Activated CD4-positive, alpha-beta T cell treated with anti-CD3 and anti-CD28 coated beads for 4 hours (primary cell): ENCODE results near the gene ZDHHC12.

Experiments
- DNase-seq, 2 donors: peaks; one replicate each; pipeline ENCODE4 v3.0.0-alpha.2; 2020

ZDHHC12 gene

GRCh38 chr9:128685636-128686489 is 38.1 kb downstream of the ZDHHC12 start:
- DNase-seq, result peak; percentile 39 to 43

GRCh38 chr9:128684325-128685199 is 39.4 kb downstream of the ZDHHC12 start:
- DNase-seq, result peak; percentile 65 to 70

GRCh38 chr9:128684065-128684324 is 39.9 kb downstream of the ZDHHC12 start:
- no peak for DNase-seq

GRCh38 chr9:128683340-128684064 is 40.4 kb downstream of the ZDHHC12 start:
- DNase-seq, result no peak

- no peak for DNase-seq
These were observed 46.1 kb downstream of the ZDHHC12 start for GRCh38 chr9:128677794-128678193.

GRCh38 chr9:128675382-128675781 is 48.5 kb downstream of the ZDHHC12 start:
- no peak for DNase-seq
